Right ventricle myocardium inferior (tissue), 1 donor: Measurements from ENCODE around the gene NAPEPLD. TPM values are rescaled to one million over a fixed set of nuclear protein-coding genes. Genes with fewer than 3 reads are reported as not detected.
A peak's percentile ranks its signal among the peaks of the same experiment; 100 is the strongest.
"Not testable (repeated sequence)": the region's sequence is repeated elsewhere in the genome, so short reads cannot be mapped to it uniquely, and the experiment has no call there.

ENCODE experiments used
- ATAC-seq: fragments of 200-7000 bp; cut with Tn5 transposase; one replicate; pipeline ENCODE4 v1.9.1; 2020; ENCODE audit warnings: mild to moderate bottlenecking, moderate library complexity
- DNase-seq: peaks from one replicate; pipeline ENCODE4 v3.0.0; 2021; ENCODE audit errors: missing footprints
- intact Hi-C: fragments of 100-400 bp; cut with DNase I; formaldehyde crosslinking; loops from one replicate; pipeline ENCODE4 v1.11.0; 2022
- total RNA-seq: library from RNA; stranded (reverse); fragmentation: NEBNext Ultra II Directional; extraction: Animal tissue kit (Norgen Biotek cat#: 25700); gene quantifications from one replicate; pipeline ENCODE4 v1.2.1, GENCODE V29; 2021
- donor health status: DM: no; HTN: yes; CAD: no; lungs with severe emphysema.

The NAPEPLD gene
- total RNA-seq, 1 donor from 2014 or later = 13.1 TPM

DNA sequence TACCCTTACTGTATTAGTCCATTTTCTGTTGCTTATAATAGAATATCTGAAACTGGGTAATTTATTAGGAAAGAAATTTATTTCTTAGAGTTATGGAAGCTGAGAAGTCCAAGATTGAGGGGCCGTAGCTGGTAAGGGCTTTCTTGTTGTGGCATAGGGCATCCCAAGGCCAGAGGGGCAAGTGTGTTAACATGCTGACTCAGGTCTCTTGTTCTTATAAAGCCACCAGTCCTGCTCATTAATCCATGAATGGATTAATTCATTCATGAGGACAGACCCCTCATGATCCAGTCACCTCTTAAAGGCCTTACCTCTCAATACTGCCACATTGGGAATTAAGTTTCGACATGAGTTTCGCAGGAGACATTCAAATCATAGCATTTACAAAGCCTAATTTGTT is 71.6 kb downstream of the NAPEPLD start:
- DNase-seq (no peak), ATAC-seq (no peak)
- intact Hi-C loops = no loop called here

DNA sequence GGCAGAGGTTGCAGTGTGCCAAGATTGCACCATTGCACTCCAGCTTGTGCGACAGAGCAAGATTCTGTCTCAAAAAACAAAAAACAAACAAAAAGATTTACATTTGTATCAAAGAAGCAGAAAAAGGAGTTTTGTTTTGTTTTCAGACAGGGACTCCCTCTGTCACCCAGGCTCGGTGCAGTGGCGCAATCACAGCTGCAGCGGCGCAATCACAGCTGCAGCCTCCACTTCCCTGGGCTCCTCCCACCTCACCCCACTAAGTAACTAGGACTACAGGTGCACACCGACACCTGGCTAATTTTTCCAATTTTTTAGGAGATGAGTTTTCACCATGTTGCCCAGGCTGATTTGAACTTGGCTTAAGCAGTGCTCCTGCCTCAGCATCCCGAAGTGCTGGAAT is 72.1 kb downstream of the NAPEPLD start:
- DNase-seq (peak; percentile 68), ATAC-seq (no peak)
- intact Hi-C loops = no loop called here

DNA sequence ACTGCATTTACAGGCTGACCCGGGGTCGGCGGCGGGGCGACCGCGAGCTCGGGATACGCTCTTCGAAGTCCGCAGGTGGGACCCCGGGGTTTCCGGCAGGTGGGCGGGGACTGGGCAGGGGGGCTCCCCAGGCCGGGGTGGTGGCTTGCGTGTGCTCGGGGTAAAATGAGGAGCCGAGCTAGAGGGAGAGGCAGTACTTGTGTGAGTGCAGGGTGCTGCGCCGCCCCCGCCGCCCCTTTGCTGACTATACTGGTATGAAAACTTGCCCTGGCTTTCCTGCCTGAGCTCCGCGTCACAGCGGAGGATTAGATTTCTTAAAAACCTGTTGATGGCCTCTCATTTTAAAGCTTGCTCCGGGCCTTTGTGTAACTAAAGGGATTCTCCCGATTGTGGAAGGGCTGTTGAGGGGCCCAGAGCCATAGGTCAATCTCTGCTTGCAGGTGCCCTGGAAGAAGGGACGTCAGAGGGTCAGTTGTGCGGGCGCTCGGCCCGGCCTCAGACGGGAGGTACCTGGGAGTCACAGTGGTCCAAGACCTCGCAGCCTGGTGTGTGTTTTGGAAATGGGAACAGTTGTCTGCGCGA is 73.5 kb downstream of the NAPEPLD start:
- intact Hi-C loops = loop anchor here (2.0 kb wide), 1 partner anchor 73 kb away; the partner anchor contains the start of gene NAPEPLD
- peak; percentile 14 for ATAC-seq
- DNase-seq = peak; percentile 80

DNA sequence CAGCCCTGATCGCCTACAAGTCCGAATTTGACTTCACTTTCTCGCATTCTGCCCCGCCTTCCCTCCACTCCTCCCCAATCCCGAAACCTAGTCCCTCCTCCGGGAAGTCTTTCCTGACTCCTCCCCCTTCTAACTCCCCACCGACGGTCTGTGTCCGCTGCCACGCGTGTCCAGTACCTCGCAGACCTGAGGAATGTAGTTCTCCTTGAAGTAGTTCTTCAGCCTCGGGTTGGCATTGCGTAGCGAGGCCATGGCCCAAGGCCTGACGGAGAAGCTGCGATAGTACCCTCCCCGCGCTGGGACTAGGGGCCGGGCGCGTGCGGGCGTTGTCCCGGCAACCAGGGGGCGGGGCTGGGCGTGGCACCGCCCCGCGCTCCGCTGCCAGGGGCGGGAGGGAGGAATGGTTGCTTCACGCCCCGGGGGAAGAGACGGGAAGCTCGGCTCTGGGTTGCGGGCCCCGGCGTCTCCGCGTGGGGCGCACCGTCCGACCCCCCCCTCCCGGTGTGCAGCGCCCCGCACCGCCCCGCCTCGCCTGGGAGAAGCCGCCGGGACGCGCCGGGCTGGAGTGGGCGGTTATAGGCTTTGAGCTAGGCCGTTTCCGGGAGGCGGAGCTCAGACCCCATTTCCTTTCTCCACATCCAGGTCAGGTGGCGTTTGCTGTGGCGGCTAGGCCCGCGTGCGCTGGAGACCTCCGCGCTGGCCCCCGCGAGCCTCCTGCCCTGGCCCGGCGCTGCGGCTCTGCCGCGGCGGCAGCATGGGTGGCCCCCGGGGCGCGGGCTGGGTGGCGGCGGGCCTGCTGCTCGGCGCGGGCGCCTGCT is 74.2 kb downstream of the NAPEPLD start, which contains the start of the genes ARMC10 and FBXL13:
TSS of gene ARMC10 (plus strand) at position 622 of the 818 bp plus-strand sequence. CDS start at position 755, 133 bp downstream.
TSS of gene FBXL13 (minus strand) at position 278 of the 818 bp plus-strand sequence.
- DNase-seq (peak; percentile 93), ATAC-seq (peak; percentile 97)
- intact Hi-C loops = loop anchor here (2.0 kb wide), 1 partner anchor 74 kb away; the partner anchor contains the start of gene NAPEPLD

DNA sequence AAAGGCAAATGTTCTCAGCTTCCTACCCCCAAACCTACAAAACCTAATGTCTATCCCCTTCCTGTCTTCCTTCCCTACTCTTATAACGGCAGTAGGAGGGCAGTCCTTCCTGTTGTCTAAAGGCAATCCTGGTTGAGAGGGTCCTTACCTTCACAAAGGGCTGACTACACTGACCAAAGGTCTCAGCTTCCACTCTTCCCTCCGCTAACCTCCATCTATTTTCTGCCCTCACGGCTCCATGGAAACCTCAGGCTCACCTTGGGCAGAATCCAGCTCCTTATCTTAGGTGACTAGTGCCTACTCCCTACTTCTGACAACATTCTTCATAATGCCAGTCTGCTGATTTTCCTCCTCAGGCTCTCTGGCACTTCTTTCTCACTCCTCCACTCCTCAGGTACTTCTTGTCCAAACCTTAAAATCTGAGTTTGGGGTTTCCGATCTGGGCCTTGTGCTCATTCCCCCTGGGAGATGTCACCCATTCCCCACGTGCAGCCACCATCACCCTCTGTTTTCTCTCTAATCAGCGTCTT is 74.8 kb downstream of the NAPEPLD start:
- intact Hi-C loops = loop anchor here (2.0 kb wide), 1 partner anchor 75 kb away; the partner anchor contains the start of gene NAPEPLD
- ATAC-seq = no peak
- DNase-seq = no peak

DNA sequence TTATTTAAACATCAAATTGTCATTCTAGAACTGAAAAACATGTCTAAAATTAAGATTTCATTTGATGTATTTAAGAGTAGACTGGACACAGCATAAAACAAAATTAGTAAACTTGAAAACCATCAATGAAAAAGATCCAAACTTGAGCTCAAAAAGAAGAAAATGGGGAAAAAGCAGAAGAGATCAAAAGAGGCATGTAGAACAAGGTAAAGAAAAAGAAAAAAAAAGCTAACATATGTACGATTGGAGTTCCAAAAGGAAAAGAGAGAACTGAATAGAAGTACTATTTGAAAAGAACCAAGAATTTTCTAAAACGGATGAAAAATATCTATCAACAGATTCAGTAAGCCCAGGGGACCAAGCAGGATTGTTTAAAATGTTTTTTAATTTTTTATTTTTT is 77.9 kb downstream of the NAPEPLD start:
- DNase-seq = no peak
- no peak for ATAC-seq
- intact Hi-C loops = no loop called here

DNA sequence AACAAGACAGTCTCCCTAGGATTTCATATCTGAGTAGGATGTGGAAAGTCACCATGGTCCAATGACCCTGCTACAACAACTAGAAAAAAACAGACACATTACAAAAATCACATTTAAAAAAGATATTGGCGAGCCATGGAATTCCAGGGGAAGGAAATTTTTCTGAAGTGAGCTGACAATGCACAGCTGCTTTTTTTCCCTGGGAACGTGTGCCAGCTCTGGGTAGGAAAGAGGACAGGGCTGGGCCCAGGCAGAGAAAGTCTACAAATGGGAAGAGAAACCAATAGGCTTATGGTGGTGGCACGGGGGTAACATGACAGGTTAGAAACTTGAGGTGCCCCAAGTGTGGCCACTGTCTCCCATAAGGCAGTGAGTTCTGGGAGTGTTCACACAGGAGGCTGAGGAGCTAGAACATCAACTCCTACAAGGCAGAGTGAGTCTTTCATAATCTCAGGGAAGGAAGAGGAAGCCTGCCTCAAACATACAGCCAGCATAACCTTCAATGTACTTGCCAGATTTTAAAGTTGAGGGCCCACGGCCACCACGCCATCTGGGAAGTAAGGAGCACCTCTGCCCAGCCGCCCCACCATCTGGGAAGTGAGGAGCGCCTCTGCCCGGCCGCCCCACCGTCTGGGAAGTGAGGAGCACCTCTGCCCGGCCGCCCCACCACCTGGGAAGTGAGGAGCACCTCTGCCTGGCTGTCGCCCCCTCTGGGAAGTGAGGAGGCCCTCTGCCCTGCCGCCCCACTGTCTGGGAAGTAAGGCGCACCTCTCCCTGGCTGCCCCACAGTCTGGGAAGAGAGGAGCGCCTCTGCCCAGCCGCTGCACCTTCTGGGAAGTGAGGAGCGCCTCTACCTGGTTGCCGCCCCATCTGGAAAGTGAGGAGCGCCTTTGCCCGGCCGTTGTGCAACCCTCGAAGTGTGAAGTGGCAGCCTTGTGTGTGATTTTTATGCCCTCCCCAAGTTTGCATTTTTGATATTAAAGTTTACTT is 80.2 kb downstream of the NAPEPLD start:
- ATAC-seq (no peak), DNase-seq (no peak)
- intact Hi-C loops = loop anchor here (10.0 kb wide), 1 partner anchor 164 kb away; no protein-coding TSS in a partner anchor

DNA sequence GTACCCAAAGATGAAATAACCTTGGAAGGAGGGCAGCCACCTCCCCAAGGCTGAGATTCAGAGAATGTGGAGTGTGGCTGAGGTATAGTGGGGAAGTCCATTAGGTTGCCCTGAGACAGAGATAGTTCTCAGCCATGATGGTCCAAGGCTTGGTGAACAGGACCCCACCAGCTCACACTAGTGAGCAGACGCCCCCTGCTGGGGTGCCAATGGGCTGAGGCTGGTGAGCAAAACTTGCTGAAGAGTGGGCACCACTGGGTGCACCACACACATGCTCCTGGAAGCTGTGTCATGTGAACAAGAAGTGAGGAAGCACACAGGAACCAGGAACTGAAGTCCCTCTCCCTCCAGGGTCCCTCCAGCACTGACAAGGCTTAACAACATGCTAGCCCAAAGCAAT is 83.2 kb downstream of the NAPEPLD start:
- ATAC-seq (no peak), DNase-seq (no peak)
- intact Hi-C loops = loop anchor here (10.0 kb wide), 1 partner anchor 161 kb away; no protein-coding TSS in a partner anchor

DNA sequence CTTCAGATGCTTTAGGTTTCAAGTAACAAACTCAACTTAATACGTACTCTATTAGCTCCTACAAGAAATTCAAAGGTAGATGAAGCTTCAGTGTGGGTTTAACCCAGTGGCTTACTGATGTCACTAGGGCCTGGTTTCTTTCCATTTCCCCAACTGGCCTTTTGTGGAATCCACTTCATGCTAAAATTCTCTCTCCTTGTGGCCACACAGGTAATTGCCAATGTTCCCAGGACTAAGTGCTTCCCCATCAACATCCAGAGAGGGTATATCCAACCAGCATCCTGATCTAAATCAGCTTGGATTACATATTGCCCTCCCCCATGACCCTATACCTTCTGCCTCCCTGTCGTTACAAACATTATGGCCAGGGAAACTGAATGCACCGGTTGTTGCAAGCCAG is 85.0 kb downstream of the NAPEPLD start:
- ATAC-seq (no peak), DNase-seq (no peak)
- intact Hi-C loops = loop anchor here (5.0 to 10.0 kb wide), 2 partner anchors 159 to 307 kb away; no protein-coding TSS in a partner anchor

DNA sequence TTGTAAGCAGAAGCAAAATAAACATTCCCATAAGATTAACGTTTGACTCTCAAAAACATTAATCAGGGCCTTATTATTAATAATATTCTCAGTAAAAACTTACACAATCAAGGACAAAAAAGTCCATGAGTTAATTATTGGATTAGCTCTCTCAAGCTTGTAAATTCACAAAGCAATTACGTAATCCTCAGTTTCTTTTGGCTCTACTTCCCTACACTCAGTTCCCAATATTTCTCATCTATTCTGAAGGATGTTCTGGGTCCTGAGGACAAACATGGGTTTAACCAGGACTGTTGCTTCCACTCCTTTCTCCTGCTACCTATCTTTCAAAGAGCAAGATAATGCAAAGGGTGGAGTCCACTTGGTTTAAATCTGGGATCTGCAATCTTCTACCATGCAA is 89.4 kb downstream of the NAPEPLD start:
- DNase-seq = no peak
- intact Hi-C loops = no loop called here
- peak; percentile 44 for ATAC-seq

DNA sequence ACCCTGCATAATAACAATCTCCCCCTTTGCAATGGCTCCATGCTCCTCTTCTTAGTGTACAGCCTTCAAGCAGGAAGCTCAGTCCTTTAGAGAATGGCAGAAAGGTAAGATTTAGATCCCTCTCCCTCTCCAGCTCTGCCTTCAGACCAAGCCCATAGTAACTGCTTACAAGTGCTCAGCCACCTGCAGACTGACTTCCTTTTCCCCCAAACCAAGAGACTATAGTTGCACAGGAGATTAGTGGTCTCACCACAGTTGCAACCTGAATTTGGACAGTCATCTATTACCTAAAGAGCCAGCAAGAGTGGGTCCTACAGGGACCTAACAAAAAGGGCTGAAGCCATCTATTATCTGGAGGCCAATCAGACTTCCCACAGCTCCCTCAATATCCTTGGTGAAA is 90.8 kb downstream of the NAPEPLD start:
- intact Hi-C loops = no loop called here
- ATAC-seq (no peak), DNase-seq (no peak)

DNA sequence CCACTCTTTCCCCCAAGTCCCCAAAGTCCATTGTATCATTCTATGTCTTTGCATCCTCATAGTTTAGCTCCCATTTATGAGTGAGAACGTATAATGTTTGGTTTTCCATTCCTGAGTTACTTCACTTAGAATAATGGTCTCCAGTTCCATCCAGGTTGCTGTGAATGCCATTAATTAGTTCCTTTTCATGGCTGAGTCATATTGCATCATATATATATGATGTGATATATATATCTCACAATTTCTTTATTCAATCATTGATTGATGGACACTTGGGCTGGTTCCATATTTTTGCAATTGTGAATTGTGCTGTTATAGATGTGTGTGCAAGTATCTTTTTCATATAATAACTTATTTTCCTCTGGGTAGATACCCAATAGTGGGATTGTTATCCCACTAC is 92.9 kb downstream of the NAPEPLD start:
- DNase-seq, intact Hi-C loops, ATAC-seq: not testable (repeated sequence)

DNA sequence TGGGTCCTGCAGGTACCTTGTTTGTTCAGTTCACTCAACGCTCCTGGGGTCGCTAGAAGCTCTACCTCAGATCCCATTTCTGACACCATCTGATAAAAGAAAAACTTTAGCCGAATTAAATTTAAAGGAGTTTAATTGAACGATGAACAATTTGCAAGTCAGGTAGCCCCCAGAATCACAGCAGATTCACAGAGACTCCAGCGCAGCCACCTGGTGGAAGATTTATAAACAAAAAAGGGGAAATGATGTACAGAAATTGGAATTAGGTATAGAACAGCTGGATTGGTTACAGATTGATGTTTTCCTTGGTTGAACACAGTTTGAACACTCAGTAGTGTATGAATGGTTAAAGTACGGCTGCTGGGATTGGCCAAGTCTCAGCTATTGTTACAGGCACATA is 97.4 kb downstream of the NAPEPLD start:
- no peak for ATAC-seq
- intact Hi-C loops = no loop called here

More for the DNA sequence above, 97.4 kb downstream of the NAPEPLD start:
- DNase-seq = no peak

Other genes starting within 250 kb of the NAPEPLD start
- gene LRRC17, start 236.1 kb downstream of the NAPEPLD start, total RNA-seq = 2.1 TPM
- 0.24 TPM for gene FBXL13, start 74.3 kb downstream of the NAPEPLD start, total RNA-seq
- 20.7 TPM for gene ARMC10, start 74.0 kb downstream of the NAPEPLD start, total RNA-seq
- gene PMPCB, start 148.3 kb upstream of the NAPEPLD start, total RNA-seq = 69.7 TPM
- gene DNAJC2, start 195.7 kb upstream of the NAPEPLD start, total RNA-seq = 12.9 TPM
- gene PSMC2, start 198.5 kb upstream of the NAPEPLD start, total RNA-seq = 131 TPM